Retina (tissue), 1 donor: Measurements from ENCODE around the gene TMEM147.
"Not testable (repeated sequence)": the region's sequence is repeated elsewhere in the genome, so short reads cannot be mapped to it uniquely, and the experiment has no call there.

Experiments
- DNase-seq: peaks from one replicate; pipeline ENCODE4 v3.0.0-alpha.2; 2016

The TMEM147 gene

DNA sequence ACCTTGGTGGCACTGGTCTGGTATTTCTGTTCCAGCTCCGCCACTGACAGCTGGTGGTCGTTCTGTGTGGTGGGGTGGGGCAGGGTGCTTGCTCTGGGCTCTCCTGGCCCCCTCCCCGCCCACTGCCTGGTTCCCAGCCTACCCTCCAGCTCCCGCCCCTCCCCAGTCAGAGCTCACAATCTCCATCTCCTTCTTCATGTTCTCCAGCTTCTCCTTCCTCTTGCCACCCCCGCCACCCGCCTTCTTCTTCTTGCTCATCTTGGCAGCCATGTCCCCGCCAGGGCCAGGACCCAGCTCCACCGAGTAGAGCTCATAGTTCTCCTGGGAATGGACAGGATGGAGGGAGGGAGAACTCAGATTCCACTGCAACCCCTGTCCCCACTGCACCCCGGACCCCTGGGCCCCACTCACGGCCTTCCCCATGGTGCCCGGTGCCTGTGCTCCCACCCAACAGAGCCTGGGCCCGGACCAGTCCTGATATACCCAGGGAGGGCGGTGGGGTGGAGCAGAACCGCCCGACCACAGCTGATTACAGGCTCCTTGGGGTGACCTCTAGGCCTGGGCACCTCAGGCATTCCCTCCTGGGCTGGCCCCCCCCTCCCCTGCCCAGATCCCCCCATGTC, 17.9 kb downstream of the TMEM147 start, which contains the start of gene ATP4A:
Gene ATP4A, minus strand, starts transcription at position 452 of the 623 bp plus-strand sequence. Its CDS starts 29 bp downstream, at position 423.
- DNase-seq: no peak

DNA sequence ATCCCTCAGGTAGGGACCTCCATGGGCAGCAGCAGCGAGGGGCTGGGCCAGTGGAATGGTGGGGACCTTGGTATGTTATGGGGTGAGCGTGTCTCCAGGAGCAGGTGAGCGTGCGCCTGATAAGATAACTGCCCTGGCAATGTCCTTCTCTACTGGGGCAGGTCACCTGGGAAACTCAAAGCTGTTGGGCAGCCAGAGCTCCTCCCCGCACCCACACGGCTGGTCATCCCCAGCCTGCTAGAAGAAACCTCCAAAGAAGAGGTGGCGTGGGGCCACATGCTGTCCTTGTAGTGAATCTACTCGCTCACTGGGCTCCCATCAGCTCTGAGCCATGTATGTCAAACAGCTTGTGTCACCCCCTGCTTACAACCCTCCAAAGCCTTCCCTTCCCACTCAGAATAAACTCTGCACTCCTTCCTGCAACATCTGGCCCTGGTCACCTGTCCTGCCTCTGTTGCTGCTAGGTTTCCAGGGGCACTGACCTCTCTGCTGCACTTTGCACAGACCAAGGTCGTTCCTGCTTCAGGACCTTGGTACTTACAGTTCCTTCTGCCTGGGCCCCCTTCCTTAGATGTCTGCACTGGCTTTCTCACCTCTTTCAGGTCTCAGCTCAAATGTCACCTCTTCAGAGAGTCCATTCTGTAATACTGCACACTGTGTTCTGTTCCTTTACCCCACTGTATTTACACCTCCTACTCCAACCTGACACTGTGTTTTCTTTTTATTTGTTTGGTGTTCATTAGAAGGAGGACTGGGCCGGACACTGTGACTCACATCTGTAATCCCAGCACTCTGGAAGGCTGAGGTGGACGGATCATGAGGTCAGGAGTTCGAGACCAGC, 19.8 kb downstream of the TMEM147 start:
- DNase-seq: no peak

DNA sequence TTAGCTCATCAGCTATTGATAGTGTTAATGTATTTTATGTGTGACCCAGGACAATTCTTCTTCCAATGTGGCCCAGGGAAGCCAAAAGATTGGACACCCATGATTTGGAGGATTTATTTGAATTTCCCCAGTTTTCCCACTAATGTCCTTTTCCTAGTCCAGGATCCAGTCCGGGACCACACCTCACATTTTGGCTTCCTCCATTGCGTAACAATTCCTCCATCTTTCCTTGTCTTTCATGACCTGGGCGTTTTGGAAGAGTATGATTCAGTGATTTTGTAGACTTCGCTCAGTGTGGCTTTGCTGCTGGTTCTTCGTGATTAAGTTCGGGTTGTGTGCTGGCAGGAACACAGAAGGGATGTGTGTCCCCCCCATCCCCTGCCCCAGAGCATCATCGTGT, 21.3 kb downstream of the TMEM147 start:
- DNase-seq: no peak

DNA sequence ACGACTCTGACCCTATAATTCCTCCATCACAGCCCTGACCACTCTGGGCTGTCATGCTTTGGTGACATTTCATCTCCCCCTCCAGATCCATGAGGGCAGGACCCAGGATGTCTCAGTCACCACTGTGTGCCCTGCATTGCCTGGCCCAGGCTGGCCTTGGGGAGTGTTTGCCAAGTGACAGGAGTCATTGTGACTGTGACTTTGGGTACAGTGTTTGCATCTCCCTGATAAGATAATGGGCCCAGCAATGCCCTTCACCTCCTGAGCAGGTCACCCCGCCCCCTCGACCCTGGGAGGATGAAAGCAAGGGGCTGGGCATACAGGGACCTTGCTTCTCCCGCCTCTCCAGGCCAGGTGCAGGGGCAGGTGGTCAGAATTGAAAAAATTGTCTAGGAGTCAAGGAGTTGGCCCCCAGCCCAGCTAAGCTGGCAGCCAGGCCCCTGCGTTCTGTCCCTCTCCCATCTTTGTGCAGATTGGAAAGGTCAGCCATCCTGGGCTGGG, 23.9 kb downstream of the TMEM147 start:
- DNase-seq: no peak

DNA sequence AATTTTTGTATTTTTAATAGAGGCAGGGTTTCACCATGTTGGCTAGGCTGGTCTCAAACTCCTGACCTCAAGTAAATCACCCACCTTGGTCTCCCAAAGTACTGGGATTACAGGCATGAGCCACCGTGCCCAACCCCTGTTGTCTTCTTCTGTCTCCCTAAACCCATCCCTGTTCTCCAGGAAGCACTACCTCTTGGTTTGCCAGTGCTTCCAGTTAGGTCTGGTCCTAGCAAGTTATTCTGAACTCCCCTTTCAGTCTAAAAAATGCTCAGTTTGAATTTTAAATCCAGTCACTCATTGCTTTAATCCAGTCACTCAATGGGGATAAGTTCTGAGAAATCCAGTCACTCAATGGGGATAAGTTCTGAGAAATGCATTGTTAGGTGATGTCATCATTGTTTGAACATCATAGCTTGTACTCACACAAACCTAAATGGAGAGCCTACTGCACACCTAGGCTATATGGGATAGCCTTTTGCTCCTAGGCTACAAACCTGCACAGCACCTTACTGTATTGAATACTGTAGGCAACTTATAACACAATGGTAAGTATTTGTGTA, 26.1 kb downstream of the TMEM147 start:
- DNase-seq: no peak

DNA sequence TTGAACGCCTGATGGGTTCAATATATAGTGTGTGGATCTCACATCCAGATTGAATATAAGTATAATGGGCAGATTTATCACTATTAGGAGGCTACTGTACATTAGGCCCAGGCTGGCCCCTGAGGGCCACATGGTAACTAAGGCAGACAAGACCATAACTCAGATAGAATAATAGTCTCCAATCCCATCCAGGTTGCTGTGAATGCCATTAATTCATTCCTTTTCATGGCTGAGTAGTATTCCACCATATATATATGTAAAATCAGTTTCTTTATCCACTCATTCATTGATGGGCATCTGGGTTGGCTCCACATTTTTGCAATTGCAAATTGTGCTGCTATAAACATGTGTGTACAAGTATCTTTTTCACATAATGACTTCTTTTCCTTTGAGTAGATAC, 32.5 kb downstream of the TMEM147 start:
- no peak for DNase-seq

DNA sequence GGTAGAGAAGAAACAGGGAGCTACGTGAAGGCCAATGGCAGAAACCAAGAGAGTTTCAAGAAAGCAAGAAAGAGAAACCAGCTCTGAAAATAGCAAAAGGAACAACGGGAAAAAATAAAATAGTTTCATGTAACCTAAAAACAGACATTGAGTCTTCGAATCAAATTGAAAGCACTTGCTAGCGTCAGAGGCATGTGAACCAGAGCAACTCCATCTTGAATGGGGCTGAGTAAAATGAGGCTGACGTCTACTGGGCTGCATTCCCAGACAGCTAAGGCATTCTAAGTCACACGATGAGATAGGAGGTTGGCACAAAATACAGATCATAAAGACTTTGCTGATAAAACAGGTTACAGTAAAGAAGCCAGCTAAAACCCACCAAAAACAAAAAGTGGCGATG, 33.3 kb downstream of the TMEM147 start:
- DNase-seq: no peak

DNA sequence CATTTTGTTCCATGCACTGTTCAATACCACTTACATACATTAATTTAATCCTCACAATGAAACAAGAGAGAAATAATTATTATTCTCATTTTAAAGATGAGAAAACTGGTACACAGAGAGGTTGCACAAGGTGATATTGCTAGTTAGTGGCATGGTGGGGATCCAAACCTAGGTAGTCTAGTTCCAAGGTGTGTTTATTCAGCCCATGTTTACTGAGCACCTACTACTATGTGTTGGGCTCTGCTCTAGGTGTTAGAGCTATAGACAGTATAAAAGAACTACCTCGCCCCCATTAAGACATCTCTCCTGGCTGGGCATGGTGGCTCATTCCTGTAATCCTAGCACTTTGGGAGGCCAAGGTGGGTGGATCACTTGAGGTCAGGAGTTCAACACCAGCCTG, 37.3 kb downstream of the TMEM147 start:
- DNase-seq: no peak

DNA sequence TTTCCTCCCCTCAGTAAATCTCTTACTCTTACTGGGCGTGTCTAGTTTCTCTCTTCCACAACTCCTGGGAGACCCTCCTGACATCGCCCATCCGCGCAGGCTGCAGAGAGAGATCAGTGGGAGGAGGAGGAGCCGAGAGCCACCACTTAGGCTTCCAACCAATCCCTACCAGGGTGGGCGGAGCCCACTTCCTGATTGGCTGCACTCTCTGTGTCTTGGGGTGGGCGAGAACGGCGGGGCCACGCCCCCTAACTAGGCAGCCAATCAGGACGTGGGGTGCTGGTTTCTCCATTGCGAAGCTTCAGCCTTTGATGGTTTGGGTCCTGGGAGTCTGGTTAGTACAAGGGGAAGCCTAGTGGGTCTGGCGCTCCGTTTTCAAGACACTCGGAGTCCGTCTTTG, 40.4 kb downstream of the TMEM147 start, which contains the start of gene PMIS2:
Gene PMIS2, plus strand, starts transcription at position 326 of the 400 bp plus-strand sequence. CDS start 87 bp downstream, outside the sequence.
- no peak for DNase-seq

DNA sequence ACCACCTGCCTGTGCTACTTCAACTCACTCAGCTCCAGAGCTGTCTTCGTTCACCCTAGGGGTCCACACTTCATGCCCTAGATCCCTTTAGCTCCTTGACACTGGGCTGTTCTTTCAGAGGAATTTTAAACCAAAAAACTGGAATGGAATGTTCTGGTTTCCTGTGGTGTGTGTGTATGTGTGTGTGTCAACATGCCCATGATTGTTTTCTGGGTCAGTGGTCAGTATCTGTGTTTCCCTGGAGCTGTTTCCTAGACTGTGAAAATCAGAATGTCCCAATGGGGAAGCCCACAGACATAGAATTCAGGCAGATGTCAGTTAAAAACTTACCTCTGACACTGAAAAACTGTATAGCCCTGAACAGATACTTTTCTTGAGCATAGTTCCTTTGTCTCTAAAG, 41.9 kb downstream of the TMEM147 start:
- DNase-seq: peak; percentile 32

DNA sequence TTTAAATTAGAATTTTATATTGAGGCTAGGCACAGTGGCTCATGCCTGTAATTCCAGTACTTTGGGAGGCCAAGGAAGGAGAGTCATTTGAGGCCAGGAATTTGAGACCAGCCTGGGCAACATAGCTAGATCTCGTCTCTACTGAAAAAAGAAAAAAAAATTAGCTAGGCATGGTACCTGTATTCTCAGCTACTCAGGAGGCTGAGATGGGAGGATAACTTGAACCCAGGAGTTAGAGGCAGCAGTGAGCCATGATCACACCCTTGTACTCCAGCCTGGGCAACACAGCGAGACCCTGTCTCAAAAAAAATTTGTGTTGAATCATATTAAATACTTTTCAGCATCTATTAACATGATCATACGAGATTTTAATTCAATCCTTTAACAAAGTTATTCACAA, 45.4 kb downstream of the TMEM147 start:
- no peak for DNase-seq

DNA sequence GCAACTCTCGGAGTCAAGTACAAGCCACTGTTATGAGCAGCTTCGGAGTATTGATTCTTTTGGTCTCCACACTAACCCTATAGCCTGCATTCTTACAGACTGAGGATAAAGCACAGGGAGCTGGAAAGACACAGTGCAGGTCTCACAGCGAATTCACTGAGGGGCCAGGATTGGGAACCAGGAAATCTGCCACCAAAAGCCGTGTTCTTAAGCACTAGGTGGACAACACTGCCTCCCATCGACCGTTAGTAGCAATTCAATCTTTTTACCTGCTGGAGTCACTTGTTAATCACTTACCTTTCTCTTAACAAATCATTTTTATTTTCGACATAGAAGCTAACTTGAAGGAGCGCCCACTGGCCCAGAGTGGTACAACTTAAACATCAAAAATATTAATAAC, 46.8 kb downstream of the TMEM147 start:
- DNase-seq: peak; percentile 31

DNA sequence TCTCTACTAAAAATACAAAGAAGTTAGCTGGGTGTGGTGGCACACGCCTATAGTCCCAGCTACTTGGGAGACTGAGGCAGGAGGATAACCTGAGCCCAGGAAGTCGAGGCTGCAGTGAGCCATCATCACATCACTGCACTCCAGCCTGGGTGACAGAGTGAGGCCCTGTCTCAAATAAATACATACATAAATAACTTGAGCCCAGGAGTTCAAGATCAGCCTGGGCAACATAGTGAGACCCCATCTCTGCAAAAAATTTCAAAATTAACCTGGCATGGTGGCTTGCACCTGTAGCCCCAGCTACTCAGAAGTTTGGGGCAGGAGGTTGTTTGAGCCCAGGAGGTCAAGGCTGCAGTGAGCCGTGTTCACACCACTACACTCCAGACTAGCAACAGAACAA, 49.6 kb downstream of the TMEM147 start:
- DNase-seq: not testable (repeated sequence)

DNA sequence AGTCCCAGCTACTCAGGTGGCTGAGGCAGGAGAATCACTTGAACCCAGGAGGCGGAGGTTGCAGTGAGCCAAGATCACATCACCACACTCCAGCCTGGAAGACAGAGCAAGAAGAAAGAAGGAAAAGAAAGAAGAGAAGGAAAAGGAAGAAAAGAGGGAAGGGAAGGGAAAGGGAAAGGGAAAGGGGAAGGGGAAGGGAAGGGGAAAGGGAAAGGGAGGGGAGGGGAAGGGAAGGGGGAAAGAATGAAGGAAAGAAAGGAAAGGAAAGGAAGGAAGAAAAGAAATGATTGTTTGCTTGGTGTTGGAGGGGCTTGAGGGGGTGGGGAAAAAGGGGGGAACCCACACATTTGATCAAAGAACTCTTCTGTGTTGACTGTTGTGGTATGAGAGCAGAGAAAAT, 50.5 kb downstream of the TMEM147 start:
- no peak for DNase-seq

DNA sequence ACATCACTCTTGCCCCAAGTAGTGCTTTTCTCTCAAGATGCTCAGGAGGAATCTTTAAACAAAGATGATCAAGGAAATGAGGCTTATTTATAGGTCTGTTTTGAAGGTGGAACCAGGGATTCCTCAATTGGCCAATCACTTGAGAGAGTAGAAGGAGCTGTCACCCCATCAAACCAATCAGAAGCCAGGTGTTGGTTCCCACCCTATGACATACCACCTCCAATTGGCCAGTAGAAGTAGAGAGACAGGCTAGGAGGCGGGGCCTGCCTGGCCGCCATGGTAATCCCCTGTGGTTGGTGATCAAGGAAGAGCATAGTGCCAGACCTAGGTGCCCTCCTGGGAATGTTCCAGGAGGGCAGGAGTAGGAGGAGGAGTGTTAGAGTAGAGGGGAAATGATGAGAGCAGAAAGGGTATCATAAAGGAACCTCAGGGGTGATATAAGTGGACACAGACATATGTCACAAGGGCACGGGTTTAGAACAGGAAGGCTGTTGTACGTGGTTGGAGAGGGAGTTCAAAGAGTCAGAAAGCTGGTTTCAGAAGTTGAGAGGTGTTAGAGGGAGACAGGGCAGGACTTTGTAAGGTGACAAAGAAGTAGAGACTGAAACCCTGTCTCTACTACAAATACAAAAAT, 51.1 kb downstream of the TMEM147 start:
- no peak for DNase-seq
